ENCODE measurements around the gene MEGF11. TPM values are rescaled to one million over a fixed set of nuclear protein-coding genes. Genes with fewer than 3 reads are reported as not detected.

MEGF11 gene
- total RNA-seq (2014; rRNA removed; shearing (Covaris generic)) (3.3 and 3.5 TPM in 2 replicates), total RNA-seq (2022) (6.8 and 9.1 TPM in 2 replicates), Bru-seq, nascent RNA (percentile 39 among the genes with signal in this experiment), BruChase-seq, experiment 1, labeled RNA remaining after a 6-hour chase (percentile 38 among the genes with signal in this experiment), BruChase-seq, experiment 2, labeled RNA remaining after a 2-hour chase (percentile 39 among the genes with signal in this experiment)
- long read RNA-seq, partial matches to known transcripts, result 2 of 49 reads
- long read RNA-seq, other reads (novel, unspliced or antisense), result 47 of 49 reads

- no peaks in the 10 kb centered on the region for H3K9me2 ChIP-seq (ENCODE audit: insufficient read depth, low read length)
- H2AFZ ChIP-seq (ENCODE audit: low read length), result peak within 1 kb of the TSS; percentile 51; the same call in 1 of the 2 replicates
- DNase-seq (ENCODE audit: low spot score), result no peak
- no peaks in the 10 kb centered on the region for H3K36me3 ChIP-seq (ENCODE audit: insufficient read depth, low read length)
- CTCF ChIA-PET (ENCODE audit: unreplicated experiment), result no interaction called here
- intact Hi-C loops (cut with micrococcal nuclease; ENCODE audit: unreplicated experiment), result no loop called here
- POLR2A ChIA-PET, result no interaction called here
- peak within 1 kb of the TSS; percentile 82 for H3K4me2 ChIP-seq (ENCODE audit: low read length)
- H3K4me1 ChIP-seq (ENCODE audit: insufficient read depth, low read length, poor library complexity, severe bottlenecking), result peaks cover 10% of the 10 kb centered on the region
- no peak for TF ChIP-seq CTCF (conservative IDR thresholded peaks at IDR 0.05; ENCODE audit: low read length)
- no peak for TF ChIP-seq EZH2phosphoT487 (IDR thresholded peaks at IDR 0.05; ENCODE audit: borderline replicate concordance, low read depth, low read length)
- no peaks in the 10 kb centered on the region for H3K79me2 ChIP-seq (ENCODE audit: insufficient read depth, low read depth, low read length)
- H3K27ac ChIP-seq (ENCODE audit: low read depth, low read length, poor library complexity, severe bottlenecking), result no peak within 1 kb of the TSS
- peak within 1 kb of the TSS; percentile 57 for H3K4me3 ChIP-seq (ENCODE audit: low read depth, low read length, poor library complexity, severe bottlenecking)
- H3K9me3 ChIP-seq (ENCODE audit: low read length), result no peaks in the 10 kb centered on the region
- BruUV-seq (replicated peaks), result no TSS peak
- H4K20me1 ChIP-seq (ENCODE audit: insufficient read depth, low read length), result no peaks in the 10 kb centered on the region
These were observed at the start of gene MEGF11 for GRCh38 chr15:66253418-66254088. TSS of gene MEGF11 (minus strand) at chr15:66253750. CDS start at chr15:66128403, 125,347 bp downstream.

- intact Hi-C loops (cut with micrococcal nuclease; ENCODE audit: unreplicated experiment), result no loop called here
- peaks cover 2% of the 10 kb centered on the region; the same call in 1 of the 2 replicates for H3K79me2 ChIP-seq (ENCODE audit: insufficient read depth, low read depth, low read length)
- H3K9me2 ChIP-seq (ENCODE audit: insufficient read depth, low read length), result no peaks in the 10 kb centered on the region
- ChIA-PET POLR2A (interaction anchor here (0.6 kb wide), 1 partner anchor 75 kb away, joined by 3 read pairs; no protein-coding TSS in a partner anchor), CTCF (ENCODE audit: unreplicated experiment) (no interaction called here)
- H3K4me2 ChIP-seq (ENCODE audit: low read length), result no peak overlapping the region
- no peaks in the 10 kb centered on the region for H4K20me1 ChIP-seq (ENCODE audit: insufficient read depth, low read length)
- no peak for TF ChIP-seq EZH2phosphoT487 (IDR thresholded peaks at IDR 0.05; ENCODE audit: borderline replicate concordance, low read depth, low read length)
- TF ChIP-seq CTCF (conservative IDR thresholded peaks at IDR 0.05; ENCODE audit: low read length), result no peak
- no peak overlapping the region for H3K4me3 ChIP-seq (ENCODE audit: low read depth, low read length, poor library complexity, severe bottlenecking)
- BruUV-seq (replicated peaks), result no TSS peak
- H3K4me1 ChIP-seq (ENCODE audit: insufficient read depth, low read length, poor library complexity, severe bottlenecking), result no peaks in the 10 kb centered on the region
- no peak overlapping the region for H2AFZ ChIP-seq (ENCODE audit: low read length)
- no peak overlapping the region for H3K27ac ChIP-seq (ENCODE audit: low read depth, low read length, poor library complexity, severe bottlenecking)
- no peak for DNase-seq (ENCODE audit: low spot score)
- no peaks in the 10 kb centered on the region for H3K9me3 ChIP-seq (ENCODE audit: low read length)
- H3K36me3 ChIP-seq (ENCODE audit: insufficient read depth, low read length), result peaks cover 46% of the 10 kb centered on the region
These were observed 49.1 kb upstream of the MEGF11 start for GRCh38 chr15:66302489-66303278.
